ENCODE results near the gene PIK3CG.

DNA sequence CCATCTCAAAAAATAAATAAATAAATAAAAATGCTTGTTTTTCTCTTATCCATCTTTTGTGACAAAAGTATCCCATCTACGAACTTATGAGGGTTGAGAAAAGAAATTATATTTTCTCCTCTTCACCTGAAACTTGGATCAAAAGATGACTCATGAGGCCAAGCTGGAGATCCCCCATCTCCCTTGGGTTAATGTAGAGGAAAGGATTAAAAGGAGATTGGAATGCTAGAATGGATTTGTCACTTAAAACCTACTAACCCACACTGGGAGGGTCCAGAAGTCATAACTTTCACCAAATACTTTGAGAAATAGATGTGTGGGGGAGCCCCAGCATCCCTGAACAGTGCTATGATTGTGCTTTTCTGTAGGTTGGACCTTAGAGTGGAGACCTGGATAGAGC is 46.3 kb upstream of the PIK3CG start:
- TF ChIP-seq, protein P1, sequence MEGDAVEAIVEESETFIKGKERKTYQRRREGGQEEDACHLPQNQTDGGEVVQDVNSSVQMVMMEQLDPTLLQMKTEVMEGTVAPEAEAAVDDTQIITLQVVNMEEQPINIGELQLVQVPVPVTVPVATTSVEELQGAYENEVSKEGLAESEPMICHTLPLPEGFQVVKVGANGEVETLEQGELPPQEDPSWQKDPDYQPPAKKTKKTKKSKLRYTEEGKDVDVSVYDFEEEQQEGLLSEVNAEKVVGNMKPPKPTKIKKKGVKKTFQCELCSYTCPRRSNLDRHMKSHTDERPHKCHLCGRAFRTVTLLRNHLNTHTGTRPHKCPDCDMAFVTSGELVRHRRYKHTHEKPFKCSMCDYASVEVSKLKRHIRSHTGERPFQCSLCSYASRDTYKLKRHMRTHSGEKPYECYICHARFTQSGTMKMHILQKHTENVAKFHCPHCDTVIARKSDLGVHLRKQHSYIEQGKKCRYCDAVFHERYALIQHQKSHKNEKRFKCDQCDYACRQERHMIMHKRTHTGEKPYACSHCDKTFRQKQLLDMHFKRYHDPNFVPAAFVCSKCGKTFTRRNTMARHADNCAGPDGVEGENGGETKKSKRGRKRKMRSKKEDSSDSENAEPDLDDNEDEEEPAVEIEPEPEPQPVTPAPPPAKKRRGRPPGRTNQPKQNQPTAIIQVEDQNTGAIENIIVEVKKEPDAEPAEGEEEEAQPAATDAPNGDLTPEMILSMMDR (IDR thresholded peaks at IDR 0.05) = no peak
- TF ChIP-seq POLR2A (IDR thresholded peaks at IDR 0.05) = no peak
